Osteoblast (primary cell): Measurements from ENCODE around the gene SBNO2. TPM values are rescaled to one million over a fixed set of nuclear protein-coding genes. Genes with fewer than 3 reads are reported as not detected.

Experiments used
- DNase-seq: peaks from one replicate; pipeline ENCODE4 v3.0.0; 2011; ENCODE audit warnings: low spot score, mixed read lengths; ENCODE audit not compliant: insufficient read length; ENCODE audit errors: missing footprints
- H2AFZ ChIP-seq: 2 replicates; pipeline ENCODE4 v1.6.0; 2011; ENCODE audit warnings: mild to moderate bottlenecking, low read length
- H3K27ac ChIP-seq: 2 replicates; pipeline ENCODE4 v1.5.1; 2011; ENCODE audit warnings: mild to moderate bottlenecking, low read depth, low read length, moderate library complexity
- H3K27me3 ChIP-seq: 2 replicates; pipeline ENCODE4 v1.6.0; 2012; ENCODE audit warnings: mild to moderate bottlenecking, control low read depth, inconsistent platforms, low read length, moderate library complexity; ENCODE audit not compliant: insufficient read depth
- H3K36me3 ChIP-seq: 2 replicates; pipeline ENCODE4 v1.5.1; 2011; ENCODE audit warnings: mild to moderate bottlenecking, low read length, control low read depth, moderate library complexity; ENCODE audit not compliant: insufficient read depth
- H3K4me1 ChIP-seq: 2 replicates; pipeline ENCODE4 v1.5.1; 2011; ENCODE audit warnings: mild to moderate bottlenecking, low read length, control low read depth, moderate library complexity; ENCODE audit not compliant: insufficient read depth
- H3K4me2 ChIP-seq: 2 replicates; pipeline ENCODE4 v1.6.0; 2011; ENCODE audit warnings: mild to moderate bottlenecking, low read length; ENCODE audit not compliant: insufficient read depth
- H3K4me3 ChIP-seq: fragments of 200-600 bp; sonication (generic); 3 replicates; pipeline ENCODE4 v1.5.1; 2012; ENCODE audit warnings: mild to moderate bottlenecking, low read length, inconsistent platforms; ENCODE audit not compliant: insufficient read depth
- H3K79me2 ChIP-seq: 2 replicates; pipeline ENCODE4 v1.6.0; 2012; ENCODE audit warnings: mild to moderate bottlenecking, low read length, control low read depth, inconsistent platforms; ENCODE audit not compliant: insufficient read depth
- H3K9me3 ChIP-seq: 2 replicates; pipeline ENCODE4 v1.5.1; 2011; ENCODE audit warnings: low read depth, low read length, control low read depth
- H4K20me1 ChIP-seq: 2 replicates; pipeline ENCODE4 v1.6.0; 2012; ENCODE audit warnings: mild to moderate bottlenecking, low read length, control low read depth; ENCODE audit not compliant: insufficient read depth
- CTCF ChIP-seq: IDR thresholded peaks from 2 replicates; pipeline ENCODE4 v1.5.1; 2011; ENCODE audit warnings: mild to moderate bottlenecking, low read depth, low read length, moderate library complexity; ENCODE audit errors: extremely low read depth
- total RNA-seq: library from RNA; depleted of rRNA; stranded (reverse); fragments of >200 nt; gene quantifications from 2 replicates; pipeline ENCODE4 v1.2.3, GENCODE V29; 2012

The SBNO2 gene
- total RNA-seq, 1 donor = 69.1 TPM

- H3K27me3 ChIP-seq = no peaks in the 10 kb centered on the region
- TF ChIP-seq CTCF = no peak
- peaks cover 58% of the 10 kb centered on the region for H3K36me3 ChIP-seq
These were observed 62.3 kb downstream of the SBNO2 start for GRCh38 chr19:1111641-1112267.

GRCh38 chr19:1110809-1111640 is 63.0 kb downstream of the SBNO2 start:
- no peak overlapping the region for H3K27ac ChIP-seq
- H3K36me3 ChIP-seq = peaks cover 57% of the 10 kb centered on the region
- no peaks in the 10 kb centered on the region for H3K9me3 ChIP-seq
- H3K79me2 ChIP-seq = peaks cover 10% of the 10 kb centered on the region
- no peaks in the 10 kb centered on the region for H3K27me3 ChIP-seq
- peaks cover 5% of the 10 kb centered on the region for H3K4me1 ChIP-seq
- H3K4me3 ChIP-seq = no peak overlapping the region
- peak; percentile 92 for DNase-seq
- no peak overlapping the region for H2AFZ ChIP-seq
- H3K4me2 ChIP-seq = no peak overlapping the region
- TF ChIP-seq CTCF = no peak
- peaks cover 47% of the 10 kb centered on the region for H4K20me1 ChIP-seq

More at GRCh38 chr19:1111641-1112267, 62.3 kb downstream of the SBNO2 start:
- H4K20me1 ChIP-seq = peaks cover 45% of the 10 kb centered on the region
- H3K79me2 ChIP-seq = peaks cover 10% of the 10 kb centered on the region
- H3K4me3 ChIP-seq = no peak overlapping the region
- H2AFZ ChIP-seq = no peak overlapping the region
- peak; percentile 93 for DNase-seq
- H3K4me2 ChIP-seq = no peak overlapping the region
- H3K9me3 ChIP-seq = no peaks in the 10 kb centered on the region
- H3K4me1 ChIP-seq = peaks cover 5% of the 10 kb centered on the region
- no peak overlapping the region for H3K27ac ChIP-seq

GRCh38 chr19:1109697-1110671 is 64.1 kb downstream of the SBNO2 start:
- no peaks in the 10 kb centered on the region for H3K27me3 ChIP-seq
- H3K9me3 ChIP-seq = no peaks in the 10 kb centered on the region
- no peak overlapping the region for H3K4me3 ChIP-seq
- H3K27ac ChIP-seq = no peak overlapping the region
- DNase-seq = no peak
- H3K4me2 ChIP-seq = no peak overlapping the region
- H4K20me1 ChIP-seq = peaks cover 53% of the 10 kb centered on the region
- peaks cover 10% of the 10 kb centered on the region for H3K79me2 ChIP-seq
- no peak overlapping the region for H2AFZ ChIP-seq
- no peak for TF ChIP-seq CTCF
- peaks cover 10% of the 10 kb centered on the region for H3K4me1 ChIP-seq
- peaks cover 58% of the 10 kb centered on the region for H3K36me3 ChIP-seq
